ENCODE data around the gene TMEM184B.

The TMEM184B gene

DNA sequence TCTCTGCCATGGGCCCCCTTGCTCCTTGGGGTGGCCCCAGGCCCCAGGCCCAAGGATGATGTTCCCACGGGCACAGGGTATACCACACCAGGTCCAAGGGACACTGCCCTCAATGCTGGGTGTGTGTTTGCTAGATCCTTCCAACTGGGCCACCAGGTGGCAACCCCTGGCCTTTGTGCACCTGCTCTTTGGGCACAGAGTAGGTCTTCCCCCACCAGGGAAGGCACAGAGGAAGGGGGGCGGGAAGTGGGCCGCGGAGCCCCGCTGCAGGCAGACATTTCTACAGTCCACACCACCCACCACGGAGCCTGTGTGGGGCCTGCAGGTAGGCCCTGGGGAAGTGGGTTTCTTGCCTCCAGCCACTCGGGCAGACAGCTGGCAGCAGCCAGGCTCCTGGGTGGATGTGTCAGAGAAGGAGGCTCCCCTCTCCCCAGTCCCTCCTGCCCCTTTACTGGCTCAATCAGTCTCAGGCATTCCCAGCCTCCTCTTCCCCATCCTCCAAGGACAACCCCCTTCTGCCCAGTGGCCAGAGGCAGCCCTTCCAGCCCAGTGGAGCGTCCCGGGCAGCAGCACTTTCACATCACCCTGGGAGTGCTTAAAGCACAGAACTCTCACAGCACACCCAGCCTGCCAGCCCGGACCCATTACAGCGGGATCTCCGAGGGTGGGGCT is 49.4 kb downstream of the TMEM184B start:
- DNase-seq (ENCODE audit: low spot score): no peak

DNA sequence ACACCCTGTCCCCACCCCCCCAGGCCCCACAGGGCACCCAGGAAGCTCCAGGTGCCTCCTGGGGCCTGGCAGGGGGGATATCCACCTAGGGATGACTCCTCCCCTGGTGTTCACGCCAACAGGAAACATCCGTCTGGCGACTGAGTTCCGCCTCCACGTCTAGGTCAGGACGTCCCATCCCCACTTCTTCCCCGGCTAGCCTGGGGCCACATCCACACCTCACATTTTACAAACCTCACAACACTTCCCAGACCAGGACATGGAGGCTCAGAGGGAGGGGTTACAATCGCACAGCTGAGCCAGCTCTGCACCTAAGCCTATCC is 50.1 kb downstream of the TMEM184B start:
- no peak for DNase-seq (ENCODE audit: low spot score)

GRCh38 chr22:38221908-38222796 is 50.7 kb downstream of the TMEM184B start:
- no peak for DNase-seq (ENCODE audit: low spot score)

GRCh38 chr22:38221407-38221806 is 51.4 kb downstream of the TMEM184B start:
- no peak for DNase-seq (ENCODE audit: low spot score)

GRCh38 chr22:38220653-38221386 is 52.0 kb downstream of the TMEM184B start:
- DNase-seq (ENCODE audit: low spot score): no peak

DNA sequence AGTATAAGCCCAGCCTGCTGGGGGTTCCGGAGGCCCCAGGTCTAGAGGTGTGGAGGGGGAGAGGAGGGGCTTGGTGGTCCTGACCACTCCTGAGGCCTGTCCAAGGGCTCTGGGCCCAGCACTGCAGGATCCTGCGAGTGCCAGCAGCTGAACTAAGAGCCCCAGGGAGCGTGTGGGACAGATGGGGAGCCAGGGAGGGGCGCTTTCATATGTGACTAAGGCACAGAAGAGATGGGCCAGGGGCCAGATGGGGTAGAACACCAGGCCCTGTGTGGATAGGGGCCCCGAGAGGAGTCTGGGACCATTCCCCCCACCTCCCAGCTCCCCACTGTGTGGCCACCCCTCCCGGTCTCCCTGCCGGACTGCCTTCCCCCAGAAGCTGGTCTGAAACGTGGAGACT is 52.6 kb downstream of the TMEM184B start:
- no peak for DNase-seq (ENCODE audit: low spot score)

- DNase-seq (ENCODE audit: low spot score): no peak
Measured at GRCh38 chr22:38219632-38220031, 53.2 kb downstream of the TMEM184B start.

GRCh38 chr22:38218661-38219622 is 53.9 kb downstream of the TMEM184B start:
- no peak for DNase-seq (ENCODE audit: low spot score)

DNA sequence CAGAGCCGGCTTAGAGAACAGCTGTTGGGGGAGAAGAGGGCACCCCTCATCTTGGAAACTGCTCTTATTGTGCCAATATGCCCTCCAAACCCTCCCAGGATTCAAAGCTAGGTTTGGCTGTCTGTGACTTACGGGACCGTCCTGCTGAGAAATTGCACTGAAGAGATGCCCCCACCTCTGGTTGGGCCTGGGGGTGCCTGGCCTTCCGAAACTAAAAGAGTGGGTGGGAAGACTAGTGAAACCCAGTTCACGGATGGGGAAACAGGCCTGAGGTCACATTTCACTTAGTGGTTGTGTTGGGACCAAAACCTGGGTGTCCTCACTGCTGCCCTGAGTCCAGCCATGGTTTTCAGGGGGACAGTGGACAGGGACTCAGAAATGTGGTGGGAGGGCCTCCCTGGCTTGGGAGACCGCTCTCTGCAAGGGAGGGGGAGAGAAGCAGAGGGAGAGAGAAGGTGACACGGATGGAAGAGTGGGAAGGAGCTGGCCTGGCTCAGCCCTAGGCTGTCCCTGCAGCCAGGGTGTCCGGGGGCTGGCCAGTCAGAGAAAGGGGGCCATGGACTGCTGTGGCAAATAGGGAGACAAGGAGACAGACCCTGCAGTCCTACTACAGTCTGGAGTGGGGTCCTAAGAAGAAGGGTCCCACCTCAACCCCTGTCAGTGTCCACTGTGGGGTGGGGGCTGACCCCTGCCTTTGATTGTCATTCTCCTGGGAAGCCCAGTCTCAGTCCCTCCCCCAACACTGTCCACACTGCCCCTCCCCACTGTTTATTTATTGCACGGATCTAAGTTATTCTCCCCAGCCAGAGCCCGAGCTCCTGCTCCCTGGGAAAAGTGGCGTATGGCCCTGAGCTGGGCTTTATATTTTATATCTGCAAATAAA is 57.4 kb downstream of the TMEM184B start:
- DNase-seq (ENCODE audit: low spot score): no peak

DNA sequence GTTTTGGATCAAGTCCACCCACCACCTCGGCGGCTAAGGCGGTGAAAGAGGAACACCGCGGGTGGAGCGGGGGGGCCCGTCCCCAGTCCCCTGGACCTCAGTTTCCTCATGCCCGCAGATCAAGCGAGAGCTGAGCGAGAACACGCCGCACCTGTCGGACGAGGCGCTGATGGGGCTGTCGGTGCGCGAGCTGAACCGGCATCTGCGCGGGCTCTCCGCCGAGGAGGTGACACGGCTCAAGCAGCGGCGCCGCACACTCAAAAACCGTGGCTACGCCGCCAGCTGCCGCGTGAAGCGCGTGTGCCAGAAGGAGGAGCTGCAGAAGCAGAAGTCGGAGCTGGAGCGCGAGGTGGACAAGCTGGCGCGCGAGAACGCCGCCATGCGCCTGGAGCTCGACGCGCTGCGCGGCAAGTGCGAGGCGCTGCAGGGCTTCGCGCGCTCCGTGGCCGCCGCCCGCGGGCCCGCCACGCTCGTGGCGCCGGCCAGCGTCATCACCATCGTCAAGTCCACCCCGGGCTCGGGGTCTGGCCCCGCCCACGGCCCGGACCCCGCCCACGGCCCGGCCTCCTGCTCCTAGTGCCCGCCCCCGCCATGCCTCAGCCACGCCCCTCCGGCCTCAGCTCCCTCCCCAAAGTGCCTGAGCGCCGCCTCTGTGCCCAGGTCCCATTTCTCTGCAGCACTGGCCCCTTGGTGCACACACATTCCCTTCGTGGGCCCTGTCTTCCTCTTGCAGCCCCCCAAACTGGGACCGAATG is 58.3 kb downstream of the TMEM184B start:
- DNase-seq (ENCODE audit: low spot score): peak; percentile 64

- DNase-seq (ENCODE audit: low spot score): no peak
Measured at GRCh38 chr22:38213990-38214301, 58.9 kb downstream of the TMEM184B start.

- no peak for DNase-seq (ENCODE audit: low spot score)
Measured at GRCh38 chr22:38213319-38213989, 59.4 kb downstream of the TMEM184B start.

DNA sequence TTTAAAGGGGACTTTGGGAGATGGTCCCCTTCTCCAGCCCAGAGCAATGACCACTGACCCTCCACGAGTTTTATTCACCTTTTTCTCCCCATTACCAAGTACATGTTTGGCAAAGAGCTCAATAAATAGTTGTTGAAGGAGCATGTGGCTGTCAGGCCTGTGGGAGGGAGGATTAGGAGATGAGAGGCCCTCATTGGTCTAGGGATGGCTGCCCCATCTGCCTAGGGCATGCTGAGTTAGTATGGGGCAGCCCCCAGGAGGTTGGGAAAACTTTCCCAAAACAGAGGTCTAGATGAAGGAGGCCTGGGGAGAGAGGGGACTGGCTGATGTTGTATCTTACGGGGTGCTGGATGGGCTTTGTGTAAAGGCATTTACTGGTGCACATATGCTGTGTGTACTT is 60.4 kb downstream of the TMEM184B start:
- no peak for DNase-seq (ENCODE audit: low spot score)

DNA sequence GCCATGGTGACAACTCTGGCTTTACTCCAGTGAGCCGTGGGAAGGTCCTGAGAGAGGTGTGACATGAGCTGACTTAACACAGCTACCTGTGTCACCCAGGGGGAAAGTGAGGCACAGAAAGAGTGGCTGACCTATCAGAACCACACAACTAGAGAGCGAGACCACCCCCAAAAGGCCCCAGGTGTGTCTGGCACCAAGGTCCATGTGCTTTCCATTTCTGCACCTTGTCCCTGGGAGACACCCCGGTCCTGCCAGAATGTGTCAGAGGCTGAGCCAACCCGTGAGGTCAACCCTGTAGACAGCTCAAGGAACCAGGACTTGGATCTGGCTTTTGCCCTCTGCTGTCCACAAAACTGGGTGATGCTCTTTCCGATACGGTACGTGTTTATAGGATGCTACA is 61.3 kb downstream of the TMEM184B start:
- DNase-seq (ENCODE audit: low spot score): no peak

DNA sequence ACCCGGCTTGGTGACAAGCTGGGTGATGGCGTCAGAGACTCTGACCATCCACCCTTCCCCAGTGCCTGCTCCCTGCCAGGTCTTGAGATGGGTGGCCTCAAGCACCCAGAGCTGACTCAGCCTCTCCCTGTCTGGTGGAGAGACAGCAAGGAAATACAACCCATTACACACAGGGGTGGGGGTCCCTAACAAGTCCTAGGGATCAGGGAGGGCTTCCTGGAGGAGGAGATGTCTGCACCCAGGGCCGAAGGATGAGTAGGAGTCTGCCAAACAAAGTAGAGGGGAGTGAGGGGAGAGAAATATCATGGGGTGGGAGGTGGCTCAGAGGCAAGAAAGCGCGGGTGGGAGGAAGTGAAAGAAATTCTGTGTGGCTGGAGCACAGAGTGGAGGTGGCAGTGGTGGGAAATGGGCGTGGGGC is 64.2 kb downstream of the TMEM184B start:
- no peak for DNase-seq (ENCODE audit: low spot score)

- DNase-seq (ENCODE audit: low spot score): no peak
Measured at GRCh38 chr22:38207898-38208432, 64.8 kb downstream of the TMEM184B start.

DNA sequence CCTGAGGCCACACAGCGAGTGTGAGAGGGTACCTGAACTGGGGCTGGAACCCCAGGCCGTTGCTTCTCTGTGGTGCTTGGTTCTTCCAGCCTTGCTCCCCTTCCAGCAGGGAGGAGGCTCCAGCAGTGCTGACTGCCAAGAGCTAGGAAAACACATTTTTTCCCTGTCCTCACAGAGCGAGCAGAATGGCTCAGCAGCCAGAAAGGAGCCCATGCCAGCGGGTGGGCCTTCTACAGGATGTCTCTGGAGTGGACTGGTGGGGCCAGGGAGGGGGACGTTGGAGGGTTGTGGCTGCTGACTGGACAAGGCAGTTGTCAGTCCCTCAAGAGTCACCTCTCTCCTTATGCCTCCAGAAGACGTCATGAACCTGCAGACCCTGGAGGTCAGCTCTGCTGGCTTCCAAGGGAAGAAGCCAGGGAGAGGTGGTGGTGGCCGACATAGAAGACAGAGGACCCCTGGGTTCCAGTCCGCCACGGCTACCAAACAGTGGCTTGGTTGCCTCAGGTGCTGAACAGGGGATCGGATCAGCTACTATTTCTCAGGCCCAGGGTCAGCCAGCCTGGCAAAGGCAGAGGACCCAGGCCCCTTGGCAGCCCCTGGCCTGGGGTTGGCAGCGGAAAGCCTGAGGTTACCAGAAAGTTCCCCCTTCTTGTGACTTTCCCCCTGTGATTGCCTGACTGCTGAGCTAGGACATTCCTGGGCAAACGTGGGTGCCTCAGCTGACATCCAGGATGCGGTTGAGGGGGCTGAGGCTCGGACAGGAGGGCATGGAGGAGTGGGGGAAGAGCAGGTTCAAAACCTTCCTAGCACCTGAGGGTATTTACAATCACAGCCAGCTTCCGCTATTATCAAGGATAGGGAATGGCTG is 67.3 kb downstream of the TMEM184B start:
- DNase-seq (ENCODE audit: low spot score): no peak

DNA sequence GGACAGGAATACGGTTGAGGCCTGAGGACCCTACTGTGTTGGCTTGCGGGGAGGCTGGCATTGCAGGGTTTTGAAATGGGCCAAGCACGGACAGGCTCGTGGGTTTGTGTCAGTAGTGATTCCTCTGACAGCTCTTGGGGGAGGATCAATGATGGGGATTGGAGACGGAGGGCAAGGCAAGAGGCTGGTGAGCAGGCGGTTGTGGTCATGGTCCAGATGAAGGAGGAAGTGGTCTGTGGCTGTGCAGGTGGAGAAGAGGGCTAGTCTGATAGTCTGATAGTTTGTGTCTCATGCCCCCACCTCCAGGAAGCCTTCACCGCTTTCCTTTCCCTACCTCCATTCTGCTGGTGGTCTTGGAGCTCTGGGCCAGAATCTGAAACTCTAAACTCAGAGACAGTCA is 68.0 kb downstream of the TMEM184B start:
- DNase-seq (ENCODE audit: low spot score): no peak

Measured in hematopoietic multipotent progenitor cell treated with erythropoietin and hydrocortisone succinate and interleukin-3 and kit ligand, for 15 days (in vitro differentiated cells).